HG03520 (cell line): ENCODE measurements around the gene TRAF1.

Source experiments
- ATAC-seq: cut with Tn5 transposase; IDR thresholded peaks from one replicate; pipeline ENCODE4 v1.9.1; 2021; ENCODE audit warnings: mild to moderate bottlenecking, moderate library complexity; ENCODE audit not compliant: unreplicated experiment

Gene TRAF1

GRCh38 chr9:120891245-120891883 is 35.2 kb downstream of the TRAF1 start:
- ATAC-seq = no peak

GRCh38 chr9:120890320-120891244 is 36.0 kb downstream of the TRAF1 start:
- no peak for ATAC-seq

GRCh38 chr9:120889606-120890271 is 36.9 kb downstream of the TRAF1 start:
- ATAC-seq = no peak

GRCh38 chr9:120888626-120889025 is 38.0 kb downstream of the TRAF1 start:
- no peak for ATAC-seq

GRCh38 chr9:120886490-120886967 is 40.1 kb downstream of the TRAF1 start:
- no peak for ATAC-seq

- no peak for ATAC-seq
Observed at GRCh38 chr9:120885958-120886357, 40.6 kb downstream of the TRAF1 start.

- ATAC-seq = no peak
Observed at GRCh38 chr9:120885457-120885856, 41.1 kb downstream of the TRAF1 start.

GRCh38 chr9:120883608-120883996 is 43.0 kb downstream of the TRAF1 start:
- no peak for ATAC-seq

GRCh38 chr9:120882935-120883607 is 43.5 kb downstream of the TRAF1 start:
- ATAC-seq = no peak

- no peak for ATAC-seq
Observed at GRCh38 chr9:120879446-120879845, 47.1 kb downstream of the TRAF1 start.

GRCh38 chr9:120878188-120879130 is 48.1 kb downstream of the TRAF1 start:
- ATAC-seq = no peak

GRCh38 chr9:120877276-120878034 is 49.1 kb downstream of the TRAF1 start:
- ATAC-seq = peak; percentile 35

GRCh38 chr9:120876842-120877240 is 49.8 kb downstream of the TRAF1 start, which contains the start of gene PHF19:
Gene PHF19 (minus strand): TSS chr9:120877188. CDS start chr9:120874741, 2,447 bp downstream.
- peak; percentile 9 for ATAC-seq

- peak; percentile 47 for ATAC-seq
Observed at GRCh38 chr9:120875954-120876841, 50.4 kb downstream of the TRAF1 start.

- no peak for ATAC-seq
Observed at GRCh38 chr9:120875643-120875953, 51.0 kb downstream of the TRAF1 start.

- ATAC-seq = no peak
Observed at GRCh38 chr9:120875195-120875565, 51.4 kb downstream of the TRAF1 start.

- ATAC-seq = no peak
Observed at GRCh38 chr9:120874226-120875194, 52.1 kb downstream of the TRAF1 start.
